D721Med (cell line): Measurements from ENCODE around the gene MCUR1.
"Not testable (repeated sequence)": the region's sequence is repeated elsewhere in the genome, so short reads cannot be mapped to it uniquely, and the experiment has no call there.

Experiments
- DNase-seq: peaks from one replicate; pipeline ENCODE4 v3.0.0; 2011; ENCODE audit warnings: low spot score; ENCODE audit not compliant: insufficient read length
- FAIRE-seq: peaks from 2 replicates; lab custom pipeline; 2011; peaks lifted over from hg19 to GRCh38; lab: Jason Lieb, UNC
- TF ChIP-seq, protein P1 (sequence below): IDR thresholded peaks from 2 replicates; pipeline ENCODE4 v1.5.1; 2012; ENCODE audit warnings: mild to moderate bottlenecking, control low read depth; ENCODE audit not compliant: insufficient read depth; ENCODE audit errors: missing control alignments

MCUR1 gene

DNA sequence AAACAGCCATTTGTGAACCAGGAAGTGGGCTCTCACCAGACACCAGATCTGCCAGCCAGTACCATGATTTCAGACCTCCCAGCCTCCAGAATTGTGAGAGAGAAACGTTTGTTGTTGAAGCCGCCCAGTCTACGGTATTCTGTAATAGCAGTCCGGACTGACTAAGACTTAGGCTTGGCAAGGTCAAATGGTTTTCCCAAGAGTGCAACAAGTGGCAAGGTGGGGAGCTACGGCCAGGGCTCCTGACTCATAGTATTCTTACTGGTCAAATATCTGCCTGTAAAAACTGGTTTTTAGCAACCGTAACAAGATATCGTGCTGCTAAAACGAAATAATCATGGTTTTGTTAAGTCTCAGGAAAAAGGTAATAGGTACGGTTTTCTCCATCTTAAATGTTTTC, 37.8 kb downstream of the MCUR1 start:
- TF ChIP-seq, protein P1, sequence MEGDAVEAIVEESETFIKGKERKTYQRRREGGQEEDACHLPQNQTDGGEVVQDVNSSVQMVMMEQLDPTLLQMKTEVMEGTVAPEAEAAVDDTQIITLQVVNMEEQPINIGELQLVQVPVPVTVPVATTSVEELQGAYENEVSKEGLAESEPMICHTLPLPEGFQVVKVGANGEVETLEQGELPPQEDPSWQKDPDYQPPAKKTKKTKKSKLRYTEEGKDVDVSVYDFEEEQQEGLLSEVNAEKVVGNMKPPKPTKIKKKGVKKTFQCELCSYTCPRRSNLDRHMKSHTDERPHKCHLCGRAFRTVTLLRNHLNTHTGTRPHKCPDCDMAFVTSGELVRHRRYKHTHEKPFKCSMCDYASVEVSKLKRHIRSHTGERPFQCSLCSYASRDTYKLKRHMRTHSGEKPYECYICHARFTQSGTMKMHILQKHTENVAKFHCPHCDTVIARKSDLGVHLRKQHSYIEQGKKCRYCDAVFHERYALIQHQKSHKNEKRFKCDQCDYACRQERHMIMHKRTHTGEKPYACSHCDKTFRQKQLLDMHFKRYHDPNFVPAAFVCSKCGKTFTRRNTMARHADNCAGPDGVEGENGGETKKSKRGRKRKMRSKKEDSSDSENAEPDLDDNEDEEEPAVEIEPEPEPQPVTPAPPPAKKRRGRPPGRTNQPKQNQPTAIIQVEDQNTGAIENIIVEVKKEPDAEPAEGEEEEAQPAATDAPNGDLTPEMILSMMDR, result no peak
- FAIRE-seq, result no peak
- DNase-seq, result no peak

DNA sequence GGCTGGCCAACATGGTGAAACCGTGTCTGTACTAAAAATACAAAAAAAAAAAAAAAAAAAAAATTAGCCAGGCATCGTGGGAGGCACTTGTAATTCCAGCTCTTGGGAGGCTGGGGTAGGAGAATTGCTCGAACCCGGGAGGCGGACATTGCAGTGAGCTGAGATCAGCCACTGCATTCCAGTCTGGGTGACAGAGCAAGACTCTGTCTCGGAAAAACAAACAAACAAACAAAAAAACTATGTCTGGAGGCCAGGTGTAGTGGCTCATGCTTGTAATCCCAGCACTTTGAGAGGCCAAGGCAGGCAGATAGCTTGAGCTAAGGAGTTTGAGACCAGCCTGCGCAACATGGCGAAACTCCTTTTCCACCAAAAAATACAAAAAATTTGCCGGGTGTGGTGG, 38.9 kb downstream of the MCUR1 start:
- not testable (repeated sequence) for DNase-seq, FAIRE-seq

DNA sequence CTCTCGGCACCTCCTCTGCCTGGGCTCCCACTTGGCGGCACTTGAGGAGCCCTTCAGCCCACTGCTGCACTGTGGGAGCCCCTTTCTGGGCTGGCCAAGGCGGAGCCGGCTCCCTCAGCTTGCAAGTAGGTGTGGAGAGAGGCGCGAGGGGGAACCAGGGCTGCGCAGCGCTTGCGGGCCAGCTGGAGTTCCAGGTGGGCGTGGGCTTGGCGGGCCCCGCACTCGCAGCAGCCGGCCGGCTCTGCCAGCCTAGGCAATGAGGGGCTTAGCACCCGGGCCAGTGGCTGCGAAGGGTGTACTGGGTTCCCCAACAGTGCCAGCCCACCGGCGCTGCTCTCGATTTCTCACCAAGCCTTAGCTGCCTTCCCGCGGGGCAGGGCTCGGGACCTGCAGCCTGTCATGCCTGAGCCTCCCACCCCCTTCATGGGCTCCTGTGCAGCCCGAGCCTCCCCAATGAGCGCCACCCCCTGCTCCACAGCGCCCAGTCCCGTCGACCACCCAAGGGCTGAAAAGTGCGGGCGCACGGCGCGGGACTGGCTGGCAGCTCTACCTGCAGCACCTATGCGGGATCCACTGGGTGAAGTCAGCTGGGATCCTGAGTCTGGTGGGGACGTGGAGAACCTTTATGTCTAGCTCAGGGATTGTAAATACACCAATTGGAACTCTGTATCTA, 41.9 kb downstream of the MCUR1 start:
- not testable (repeated sequence) for FAIRE-seq, DNase-seq

DNA sequence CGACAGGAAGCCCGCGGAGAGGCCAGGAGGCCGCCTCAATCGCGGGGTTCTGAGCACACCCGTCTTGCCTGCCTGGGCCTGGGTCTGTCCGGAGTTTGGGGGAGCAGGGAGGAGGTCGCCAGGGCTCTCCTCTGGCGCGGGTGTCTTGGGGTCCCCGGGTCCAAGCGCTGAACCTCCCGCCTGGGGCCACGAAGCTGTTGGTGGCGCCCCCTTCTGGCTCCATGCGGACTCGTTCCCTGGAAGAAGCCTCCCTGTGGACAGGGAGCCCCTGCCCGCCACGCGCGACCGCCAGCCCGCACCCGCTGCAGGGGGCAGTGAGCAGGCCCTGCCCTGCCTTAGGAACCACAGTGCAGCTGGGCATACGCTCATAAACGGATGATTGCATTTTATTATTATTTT, 44.7 kb downstream of the MCUR1 start:
- TF ChIP-seq, protein P1, result no peak
- DNase-seq, result no peak
- no peak for FAIRE-seq

DNA sequence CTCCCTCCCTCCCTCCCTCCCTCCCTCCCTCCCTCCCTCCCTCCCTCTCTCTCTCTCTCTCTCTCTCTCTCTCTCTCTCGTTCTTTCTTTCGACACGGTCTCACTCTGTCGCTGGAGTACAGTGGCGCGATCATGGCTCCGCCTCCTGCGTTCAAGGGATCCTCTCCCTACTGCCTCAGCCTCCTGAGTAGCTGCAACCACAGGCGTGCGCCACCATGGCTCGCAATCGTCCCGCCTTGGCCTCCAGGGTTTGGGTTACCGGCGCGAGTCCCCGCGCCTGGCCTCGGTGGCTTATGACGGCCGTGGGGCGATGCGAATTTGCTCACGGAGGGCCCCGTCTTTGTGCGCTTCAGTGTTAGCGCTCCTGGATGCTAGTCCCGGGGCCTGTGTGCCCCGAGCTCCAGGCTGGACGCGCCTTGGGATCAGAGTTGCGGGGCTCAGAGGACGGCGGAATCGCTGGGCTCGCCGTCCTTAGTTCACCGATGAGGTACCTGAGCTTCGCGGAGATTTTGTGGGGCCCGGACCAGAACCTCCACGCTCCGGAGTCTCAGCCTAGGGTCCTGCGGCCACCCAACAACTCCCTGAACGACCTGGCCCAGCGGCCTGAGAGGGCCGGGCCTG, 45.2 kb downstream of the MCUR1 start:
- TF ChIP-seq, protein P1, result no peak
- FAIRE-seq (no peak), DNase-seq (no peak)

DNA sequence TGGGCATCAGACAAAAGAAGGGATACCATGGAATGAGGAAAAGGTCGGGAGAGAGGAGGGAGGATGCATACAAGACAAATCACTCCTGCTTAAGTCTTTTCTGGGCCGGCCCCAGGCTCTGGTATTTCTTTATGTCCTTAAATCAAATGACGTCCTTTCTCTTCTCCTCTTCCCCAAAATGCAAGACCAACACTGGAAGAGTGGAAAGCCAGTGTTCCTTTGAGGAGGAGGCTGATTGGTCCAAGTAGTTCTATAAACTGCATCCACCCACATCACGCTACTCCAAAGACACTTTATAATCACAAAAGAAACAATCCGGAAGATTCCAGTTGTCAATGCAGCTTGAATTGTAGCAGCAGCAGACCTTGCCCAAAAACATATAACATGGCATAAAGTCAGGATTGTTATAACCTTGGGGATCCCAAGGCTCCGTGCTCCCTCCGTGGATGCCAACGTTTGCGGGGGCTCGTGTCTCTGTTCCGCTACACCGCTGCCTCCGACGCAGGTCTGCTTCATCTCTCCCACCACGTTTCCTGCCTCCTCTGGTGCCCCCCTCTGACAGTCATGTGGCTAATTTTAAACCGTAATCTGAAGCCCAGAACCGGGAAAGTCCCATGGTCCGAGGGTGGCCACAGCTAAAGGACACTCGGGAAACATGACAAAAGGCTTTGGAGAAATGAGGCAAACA, 47.1 kb downstream of the MCUR1 start:
- DNase-seq (no peak), FAIRE-seq (no peak)
- TF ChIP-seq, protein P1, result no peak

DNA sequence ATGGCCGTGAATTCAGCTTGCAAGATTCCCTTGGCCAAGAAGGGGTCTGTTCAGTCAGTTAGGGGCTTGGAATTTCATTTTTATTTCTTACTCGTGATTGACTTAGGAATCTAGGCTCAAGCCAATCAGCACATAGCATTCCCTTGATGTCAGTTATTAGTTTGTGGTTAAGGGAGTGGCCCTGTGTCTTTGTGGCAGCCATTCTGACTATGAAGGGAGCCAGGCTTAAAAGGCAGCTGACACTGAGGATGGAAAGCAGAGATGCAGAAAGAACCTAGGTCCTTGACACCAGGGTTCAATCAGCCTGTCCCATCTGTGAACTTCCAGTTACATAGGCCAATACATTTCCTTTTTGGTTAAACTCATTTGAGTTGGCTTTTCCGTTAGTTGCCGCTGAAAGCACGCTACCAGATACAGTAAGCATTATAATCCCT, 48.1 kb downstream of the MCUR1 start:
- DNase-seq, result no peak
- FAIRE-seq, result peak; percentile 92
- TF ChIP-seq, protein P1, result no peak

DNA sequence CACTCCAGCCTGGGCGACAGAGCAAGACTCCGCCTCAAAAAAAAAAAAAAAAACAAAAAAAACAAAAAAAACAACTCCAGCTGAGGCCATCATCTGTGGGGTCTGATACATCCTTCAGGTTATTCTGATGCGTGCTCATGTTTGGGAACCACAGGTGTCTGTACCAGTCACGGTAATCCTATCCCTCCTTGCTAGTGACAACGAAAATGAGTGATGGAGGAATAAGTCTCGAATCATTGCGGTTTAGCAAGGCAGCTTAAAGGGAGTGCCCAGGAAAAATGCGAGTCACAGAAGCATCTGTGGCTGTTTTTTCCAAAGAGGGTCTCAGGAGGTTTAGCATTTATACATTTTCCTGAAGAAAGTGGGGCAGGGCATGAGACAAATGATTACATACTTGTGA, 48.8 kb downstream of the MCUR1 start:
- no peak for FAIRE-seq
- TF ChIP-seq, protein P1, result no peak
- no peak for DNase-seq
